ENCODE data around the gene PAPLN.

The PAPLN gene

DNA sequence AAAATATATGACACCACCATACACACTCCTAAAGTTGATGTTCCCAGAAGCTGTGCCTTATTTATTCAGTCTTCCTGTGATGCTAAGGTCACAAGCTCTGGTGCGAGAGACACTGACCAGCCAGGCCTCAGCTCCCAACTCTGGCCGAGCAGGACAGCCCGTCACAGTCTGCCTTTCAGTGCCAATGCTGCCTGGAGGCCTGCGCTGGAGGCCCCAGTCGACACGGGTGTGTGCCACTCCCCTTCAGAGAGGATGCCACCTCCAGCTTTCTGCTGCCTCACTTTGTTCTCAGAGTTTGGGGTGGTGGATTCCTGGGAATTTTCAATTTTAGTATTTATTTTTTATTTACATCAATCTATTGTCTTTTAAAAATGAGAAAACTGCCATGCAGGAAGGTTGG, 7.3 kb upstream of the PAPLN start:
- no peak for DNase-seq (ENCODE audit: low read depth in 2 of 2)

- DNase-seq (ENCODE audit: low read depth in 2 of 2): no peak
Observed at GRCh38 chr14:73231981-73232851, 5.1 kb upstream of the PAPLN start.

DNA sequence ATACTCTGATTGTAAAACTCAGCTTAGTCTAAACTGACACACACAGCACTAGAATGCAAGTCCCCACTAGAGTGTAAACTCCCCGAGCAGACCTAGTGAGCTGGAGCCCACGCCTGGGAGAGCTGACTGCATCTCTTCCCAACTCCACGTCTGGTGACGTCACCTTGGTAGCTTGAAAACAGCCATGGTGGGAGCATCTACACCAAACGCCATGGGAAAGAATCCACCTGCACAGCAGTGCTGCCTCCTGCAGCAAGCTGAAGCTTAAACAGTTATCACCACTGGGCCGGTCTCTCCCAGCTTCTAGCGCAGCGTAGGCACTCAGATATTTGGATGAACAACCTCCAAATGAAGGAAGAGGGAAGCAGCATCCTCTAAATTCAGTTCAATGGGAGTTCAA, 4.3 kb upstream of the PAPLN start:
- no peak for DNase-seq (ENCODE audit: low read depth in 2 of 2)

- no peak for DNase-seq (ENCODE audit: low read depth in 2 of 2)
Observed at GRCh38 chr14:73233564-73233963, 3.7 kb upstream of the PAPLN start.

DNA sequence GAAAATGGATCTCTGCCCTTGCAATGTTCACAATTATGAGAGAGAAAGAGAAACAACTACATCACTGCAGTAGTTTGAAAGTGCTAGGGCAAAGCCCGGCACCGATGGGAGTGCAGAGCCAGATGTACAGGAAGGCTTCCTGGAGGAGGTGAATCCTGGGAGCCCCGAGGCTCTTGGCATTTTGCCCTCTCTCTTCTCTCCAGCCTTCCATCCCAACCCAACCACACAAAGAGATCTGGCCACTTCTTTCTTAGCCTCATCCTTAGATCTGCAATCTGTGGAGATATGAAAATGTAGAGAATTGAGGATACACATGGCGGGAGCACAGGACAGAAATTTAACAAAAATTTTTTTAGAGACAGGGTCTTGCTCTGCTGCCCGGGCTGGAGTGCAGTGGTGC, 3.3 kb upstream of the PAPLN start:
- DNase-seq (ENCODE audit: low read depth in 2 of 2): no peak

- DNase-seq (ENCODE audit: low read depth in 2 of 2): no peak
Observed at GRCh38 chr14:73234586-73235394, 2.5 kb upstream of the PAPLN start.

DNA sequence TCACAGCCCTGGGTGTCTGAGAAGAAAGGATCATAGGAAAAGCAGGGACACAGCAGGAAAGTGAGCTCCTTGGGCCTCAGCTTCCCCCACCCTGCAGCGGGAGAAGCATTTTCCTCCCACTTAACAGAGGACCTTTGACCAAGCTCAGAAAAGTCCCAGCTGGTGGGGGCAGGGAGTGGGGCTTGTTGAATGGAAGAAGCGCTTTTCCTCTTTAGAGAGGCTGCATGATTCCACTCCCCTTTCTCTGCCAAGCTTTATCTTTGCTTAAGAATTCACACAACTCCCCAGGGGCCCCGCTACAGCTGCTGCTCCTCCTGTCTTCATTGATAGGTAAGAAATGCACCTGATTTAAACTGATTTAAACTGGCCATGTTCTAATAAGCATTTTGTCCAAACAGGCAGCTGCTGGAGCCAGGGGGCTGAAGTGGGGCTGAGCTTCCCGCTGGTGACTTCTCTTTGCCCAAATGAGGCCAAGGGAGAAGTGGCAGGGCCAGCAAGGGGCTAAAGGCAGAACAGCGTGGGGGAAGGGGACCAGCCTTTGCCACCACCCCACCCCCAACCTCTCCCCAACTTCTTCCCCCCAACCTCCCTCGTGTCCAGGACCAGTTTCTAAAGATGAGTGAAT, 1.7 kb upstream of the PAPLN start:
- no peak for DNase-seq (ENCODE audit: low read depth in 2 of 2)

- DNase-seq (ENCODE audit: low read depth in 2 of 2): no peak
Observed at GRCh38 chr14:73236157-73236556, 1.1 kb upstream of the PAPLN start.

- DNase-seq (ENCODE audit: low read depth in 2 of 2): no peak
Observed at GRCh38 chr14:73236752-73237218, 521 bp upstream of the PAPLN start.

GRCh38 chr14:73237786-73238423, 599 bp downstream of the PAPLN start:
- DNase-seq (ENCODE audit: low read depth in 2 of 2): no peak

DNA sequence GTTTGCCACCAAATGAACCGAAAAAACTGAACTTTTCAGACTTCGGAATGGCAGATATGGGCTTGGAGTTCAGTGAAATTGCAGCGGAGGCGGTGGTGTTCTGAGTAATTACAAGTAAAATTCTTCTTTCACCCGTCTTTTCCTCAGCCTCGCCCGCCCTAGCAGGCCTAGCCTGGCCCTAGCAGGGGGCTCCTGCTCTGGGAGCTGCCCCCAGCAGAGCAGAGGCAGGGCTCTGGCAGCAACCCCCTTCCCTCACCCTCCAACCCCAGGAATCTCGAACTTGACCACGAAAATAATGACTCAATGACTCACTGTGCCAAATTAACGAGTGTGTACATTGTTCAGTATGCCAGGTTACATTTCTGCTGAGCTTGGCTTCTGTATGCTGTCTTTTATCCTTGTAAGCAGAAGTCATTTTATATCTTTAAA, 1.1 kb downstream of the PAPLN start:
- DNase-seq (ENCODE audit: low read depth in 2 of 2): no peak

DNA sequence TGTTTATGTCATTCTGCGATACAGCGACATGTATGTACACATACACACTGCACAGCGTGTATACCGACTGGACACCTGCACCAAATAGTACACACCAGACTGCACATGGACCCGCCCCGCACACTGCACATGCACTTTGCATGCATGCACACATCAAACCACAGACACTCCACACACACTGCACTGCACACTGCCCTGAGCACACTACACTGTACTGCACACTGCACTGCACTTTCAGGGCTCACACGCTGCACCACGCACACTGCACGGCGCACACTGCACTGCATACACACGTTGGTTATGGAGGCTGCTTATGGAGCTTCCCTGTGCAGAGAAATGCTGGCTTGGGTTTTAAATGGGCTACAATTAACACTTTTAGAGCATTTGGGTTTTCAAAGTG, 1.6 kb downstream of the PAPLN start:
- DNase-seq (ENCODE audit: low read depth in 2 of 2): no peak

GRCh38 chr14:73239393-73240241, 2.3 kb downstream of the PAPLN start:
- DNase-seq (ENCODE audit: low read depth in 2 of 2): no peak

- DNase-seq (ENCODE audit: low read depth in 2 of 2): no peak
Observed at GRCh38 chr14:73240816-73241480, 3.6 kb downstream of the PAPLN start.

DNA sequence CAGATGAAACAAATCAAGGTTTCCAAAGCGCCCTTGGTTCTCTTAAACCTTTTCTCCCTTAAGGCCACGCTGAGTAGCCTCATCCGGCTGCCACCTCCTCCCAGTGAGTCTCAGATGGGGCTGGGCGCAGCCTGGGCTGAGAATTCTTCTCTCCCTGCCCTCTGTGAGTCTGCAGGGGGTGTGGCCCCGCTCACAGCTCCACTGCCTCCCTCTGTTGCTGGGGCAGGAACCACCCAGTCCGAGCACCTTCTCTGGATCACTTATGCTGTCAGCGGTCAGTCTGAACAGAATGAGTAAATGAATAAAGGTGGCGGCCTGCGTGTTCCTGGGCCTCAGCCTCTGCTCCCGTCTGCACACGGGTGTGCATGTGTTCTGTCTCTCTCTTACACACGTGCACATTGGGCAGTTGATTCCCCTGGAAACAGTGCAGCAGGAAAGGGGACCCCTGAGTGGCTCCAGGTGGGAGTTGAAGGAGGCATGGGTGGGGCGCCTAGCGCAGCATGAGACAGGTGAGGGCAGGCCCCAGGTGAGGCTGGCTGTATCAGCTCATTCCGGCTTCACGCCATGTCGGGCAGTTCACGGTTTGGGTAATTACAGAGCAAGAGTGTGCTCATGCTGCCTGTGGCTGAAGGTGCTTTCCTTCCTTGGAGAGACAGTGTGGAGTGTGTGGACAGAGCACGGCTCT, 4.3 kb downstream of the PAPLN start:
- no peak for DNase-seq (ENCODE audit: low read depth in 2 of 2)

GRCh38 chr14:73242357-73242901, 5.1 kb downstream of the PAPLN start:
- DNase-seq (ENCODE audit: low read depth in 2 of 2): no peak

GRCh38 chr14:73243341-73243740, 6.0 kb downstream of the PAPLN start:
- DNase-seq (ENCODE audit: low read depth in 2 of 2): no peak

DNA sequence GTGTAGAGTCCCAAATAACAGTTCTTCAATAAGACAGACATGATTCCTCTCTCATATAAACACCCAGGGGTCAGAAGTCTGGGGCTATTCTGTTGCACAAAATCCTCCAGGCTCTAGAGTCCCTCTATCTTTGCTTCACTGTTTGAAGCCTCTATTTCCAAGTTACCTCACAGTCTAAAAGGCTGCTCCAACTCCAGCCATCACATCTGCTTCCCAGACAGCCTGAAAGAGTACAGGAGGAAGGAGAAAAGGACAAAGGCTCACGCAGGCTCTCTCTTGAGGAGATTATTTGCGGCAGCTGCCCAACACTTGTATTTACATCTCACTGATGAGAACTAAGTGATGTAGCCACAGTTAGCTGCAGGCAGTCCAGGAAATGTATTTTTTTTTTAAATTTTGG, 6.4 kb downstream of the PAPLN start:
- DNase-seq (ENCODE audit: low read depth in 2 of 2): no peak

DNA sequence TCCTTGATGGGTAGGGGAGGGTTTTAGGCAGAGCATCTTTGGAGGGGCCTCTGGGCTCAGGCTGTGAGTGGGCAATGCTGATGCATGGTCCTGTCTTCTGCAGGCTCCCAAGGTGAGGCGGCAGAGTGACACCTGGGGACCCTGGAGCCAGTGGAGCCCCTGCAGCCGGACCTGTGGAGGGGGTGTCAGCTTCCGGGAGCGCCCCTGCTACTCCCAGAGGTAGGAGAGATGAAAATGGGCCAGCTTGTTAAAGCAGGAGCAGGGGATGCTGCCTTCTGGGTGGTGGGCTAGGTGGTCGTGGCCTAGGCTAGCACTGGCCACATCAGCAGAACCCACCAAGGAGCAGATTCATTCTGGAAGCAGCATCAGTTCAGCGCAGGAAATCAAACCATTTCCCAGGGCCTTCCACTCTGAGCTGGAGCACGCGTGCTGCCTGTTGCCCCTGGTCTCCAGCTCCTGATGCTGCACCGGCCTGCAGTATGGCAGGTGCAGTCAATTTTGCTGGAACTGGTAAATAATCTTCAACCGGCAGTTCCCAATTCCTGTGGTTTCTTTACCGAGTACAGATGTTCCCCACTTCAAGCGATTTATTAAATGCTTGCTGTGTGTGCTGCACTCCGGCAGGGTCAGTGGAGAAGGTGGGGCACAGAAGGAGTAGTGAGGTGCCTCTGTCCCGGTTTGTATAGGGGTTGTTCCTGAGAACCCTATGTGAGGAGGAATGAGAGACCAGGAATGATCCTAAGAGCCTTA, 7.4 kb downstream of the PAPLN start:
- DNase-seq (ENCODE audit: low read depth in 2 of 2): no peak

Measured in stimulated activated CD8-positive, alpha-beta memory T cell treated with anti-CD3 and anti-CD28 coated beads, Interleukin-15, amount 100 ng/mL, for 4 hours (primary cell).